Raji (cell line): ENCODE measurements around the gene KLB.

Experiments
- POLR2A ChIP-seq: IDR thresholded peaks from 2 replicates; pipeline ENCODE4 v1.6.1; 2011; ENCODE audit warnings: low read depth, low read length, control low read depth; ENCODE audit not compliant: insufficient read depth

KLB gene

GRCh38 chr4:39406763-39407583 lies at the start of gene KLB:
Gene KLB (plus strand): TSS chr4:39406930. CDS start chr4:39406950, 20 bp downstream.
- TF ChIP-seq POLR2A: no peak

- TF ChIP-seq POLR2A: no peak
Observed at GRCh38 chr4:39357002-39357401, 49.7 kb upstream of the KLB start.

GRCh38 chr4:39362827-39363226 lies 43.9 kb upstream of the KLB start:
- no peak for TF ChIP-seq POLR2A

GRCh38 chr4:39363773-39364393 lies 42.8 kb upstream of the KLB start:
- no peak for TF ChIP-seq POLR2A

- TF ChIP-seq POLR2A: no peak
Observed at GRCh38 chr4:39365360-39365759, 41.4 kb upstream of the KLB start.

- TF ChIP-seq POLR2A: peak; percentile 78
Observed at GRCh38 chr4:39365830-39366771, 40.6 kb upstream of the KLB start, which contains the start of gene RFC1. Gene RFC1 (minus strand): TSS chr4:39366362. CDS start chr4:39366241, 121 bp downstream.

- no peak for TF ChIP-seq POLR2A
Observed at GRCh38 chr4:39367166-39367565, 39.6 kb upstream of the KLB start.

GRCh38 chr4:39369301-39369700 lies 37.4 kb upstream of the KLB start:
- TF ChIP-seq POLR2A: no peak

GRCh38 chr4:39375478-39375877 lies 31.3 kb upstream of the KLB start:
- no peak for TF ChIP-seq POLR2A

GRCh38 chr4:39383690-39384089 lies 23.0 kb upstream of the KLB start:
- TF ChIP-seq POLR2A: no peak

GRCh38 chr4:39384563-39384962 lies 22.2 kb upstream of the KLB start:
- TF ChIP-seq POLR2A: no peak

- TF ChIP-seq POLR2A: no peak
Observed at GRCh38 chr4:39390603-39391002, 16.1 kb upstream of the KLB start.

GRCh38 chr4:39394706-39395105 lies 12.0 kb upstream of the KLB start:
- no peak for TF ChIP-seq POLR2A

GRCh38 chr4:39407584-39407885 lies 805 bp downstream of the KLB start:
- TF ChIP-seq POLR2A: no peak

GRCh38 chr4:39410415-39410814 lies 3.7 kb downstream of the KLB start:
- TF ChIP-seq POLR2A: no peak
